SK-N-SH treated with all-trans-retinoic acid at 6 μM for 48 hours (cell line): ENCODE measurements around the gene UROC1.

Source experiments
- ATAC-seq: fragments of 200-7000 bp; cut with Tn5 transposase; 3 replicates; pipeline ENCODE4 v1.9.1; 2020; ENCODE audit warnings: mild to moderate bottlenecking, moderate library complexity
- ARNTL ChIP-seq: fragments of 450-650 bp; formaldehyde crosslinking; IDR thresholded peaks from 2 replicates; pipeline ENCODE4 v1.5.0; 2020; ENCODE audit warnings: low read depth, mild to moderate bottlenecking, moderate library complexity, borderline replicate concordance
- BACH2 ChIP-seq: fragments of 250-450 bp; sonication (Bioruptor Pico); IDR thresholded peaks from 2 replicates; pipeline ENCODE4 v1.9.0; 2021; ENCODE audit warnings: mild to moderate bottlenecking, borderline replicate concordance
- CSDC2 ChIP-seq: fragments of 250-450 bp; sonication (Bioruptor Pico); IDR thresholded peaks from 2 replicates; pipeline ENCODE4 v1.5.0; 2020; ENCODE audit warnings: mild to moderate bottlenecking, moderate library complexity
- ESRRG ChIP-seq: fragments of 250-450 bp; sonication (Bioruptor Pico); IDR thresholded peaks from 2 replicates; pipeline ENCODE4 v1.6.1; 2021; ENCODE audit warnings: mild to moderate bottlenecking
- GLIS3 ChIP-seq: fragments of 250-450 bp; sonication (Bioruptor Pico); IDR thresholded peaks from 2 replicates; pipeline ENCODE4 v1.5.0; 2020; ENCODE audit warnings: mild to moderate bottlenecking, moderate library complexity
- ISL1 ChIP-seq: fragments of 250-450 bp; sonication (Bioruptor Pico); IDR thresholded peaks from 2 replicates; pipeline ENCODE4 v2.1.2; 2022; ENCODE audit warnings: mild to moderate bottlenecking, moderate library complexity
- OSR1 ChIP-seq: fragments of 250-450 bp; sonication (Bioruptor Pico); IDR thresholded peaks from 2 replicates; pipeline ENCODE4 v1.8.0; 2022; ENCODE audit warnings: moderate library complexity, mild to moderate bottlenecking, inconsistent platforms
- PATZ1 ChIP-seq: fragments of 250-450 bp; sonication (Bioruptor Pico); IDR thresholded peaks from 2 replicates; pipeline ENCODE4 v1.8.0; 2020; ENCODE audit warnings: mild to moderate bottlenecking, moderate library complexity, borderline replicate concordance
- PPARA ChIP-seq: fragments of 250-450 bp; sonication (Bioruptor Pico); IDR thresholded peaks from 2 replicates; pipeline ENCODE4 v1.5.0; 2020; ENCODE audit warnings: mild to moderate bottlenecking, borderline replicate concordance
- RARB ChIP-seq: fragments of 250-450 bp; sonication (Bioruptor Pico); IDR thresholded peaks from 2 replicates; pipeline ENCODE4 v1.8.0; 2021; ENCODE audit warnings: mild to moderate bottlenecking, moderate library complexity
- SNAI2 ChIP-seq: fragments of 250-450 bp; sonication (Bioruptor Pico); IDR thresholded peaks from 2 replicates; pipeline ENCODE4 v1.5.0; 2020; ENCODE audit warnings: mild to moderate bottlenecking, moderate library complexity
- TCF4 ChIP-seq: fragments of 250-450 bp; sonication (Bioruptor Pico); IDR thresholded peaks from 2 replicates; pipeline ENCODE4 v1.8.0; 2021; ENCODE audit warnings: mild to moderate bottlenecking, moderate library complexity, borderline replicate concordance
- TOX ChIP-seq: fragments of 250-450 bp; sonication (Bioruptor Pico); IDR thresholded peaks from 2 replicates; pipeline ENCODE4 v1.8.0; 2021; ENCODE audit warnings: mild to moderate bottlenecking, moderate library complexity, borderline replicate concordance
- TSHZ2 ChIP-seq: fragments of 250-450 bp; sonication (Bioruptor Pico); IDR thresholded peaks from 2 replicates; pipeline ENCODE4 v1.5.0; 2020; ENCODE audit warnings: mild to moderate bottlenecking, moderate library complexity
- ZFP30 ChIP-seq: fragments of 450-650 bp; formaldehyde crosslinking; IDR thresholded peaks from 2 replicates; pipeline ENCODE4 v1.5.0; 2022; ENCODE audit warnings: mild to moderate bottlenecking, moderate library complexity
- ZNF565 ChIP-seq: fragments of 450-650 bp; formaldehyde crosslinking; conservative IDR thresholded peaks from 2 replicates; pipeline ENCODE4 v1.5.0; 2020; ENCODE audit warnings: low read depth, mild to moderate bottlenecking, moderate library complexity
- ZNF70 ChIP-seq: fragments of 450-650 bp; formaldehyde crosslinking; IDR thresholded peaks from 2 replicates; pipeline ENCODE4 v1.5.0; 2020; ENCODE audit warnings: mild to moderate bottlenecking, moderate library complexity
- ZNF8 ChIP-seq: fragments of 450-650 bp; formaldehyde crosslinking; IDR thresholded peaks from 2 replicates; pipeline ENCODE4 v1.5.0; 2020; ENCODE audit warnings: mild to moderate bottlenecking, moderate library complexity
- TF ChIP-seq, protein P1 (sequence below): fragments of 250-450 bp; sonication (Bioruptor Pico); IDR thresholded peaks from 2 replicates; pipeline ENCODE4 v1.5.1; 2020; ENCODE audit warnings: low read depth, mild to moderate bottlenecking, moderate library complexity
- TF ChIP-seq, protein P2 (sequence below): fragments of 250-450 bp; sonication (Bioruptor Pico); IDR thresholded peaks from 2 replicates; pipeline ENCODE4 v1.8.0; 2021; ENCODE audit warnings: low read depth, mild to moderate bottlenecking, moderate library complexity, borderline replicate concordance
- TF ChIP-seq, protein P3 (sequence below): fragments of 250-450 bp; sonication (Bioruptor Pico); IDR thresholded peaks from 2 replicates; pipeline ENCODE4 v1.5.1; 2021; ENCODE audit warnings: mild to moderate bottlenecking, moderate library complexity

The UROC1 gene

DNA sequence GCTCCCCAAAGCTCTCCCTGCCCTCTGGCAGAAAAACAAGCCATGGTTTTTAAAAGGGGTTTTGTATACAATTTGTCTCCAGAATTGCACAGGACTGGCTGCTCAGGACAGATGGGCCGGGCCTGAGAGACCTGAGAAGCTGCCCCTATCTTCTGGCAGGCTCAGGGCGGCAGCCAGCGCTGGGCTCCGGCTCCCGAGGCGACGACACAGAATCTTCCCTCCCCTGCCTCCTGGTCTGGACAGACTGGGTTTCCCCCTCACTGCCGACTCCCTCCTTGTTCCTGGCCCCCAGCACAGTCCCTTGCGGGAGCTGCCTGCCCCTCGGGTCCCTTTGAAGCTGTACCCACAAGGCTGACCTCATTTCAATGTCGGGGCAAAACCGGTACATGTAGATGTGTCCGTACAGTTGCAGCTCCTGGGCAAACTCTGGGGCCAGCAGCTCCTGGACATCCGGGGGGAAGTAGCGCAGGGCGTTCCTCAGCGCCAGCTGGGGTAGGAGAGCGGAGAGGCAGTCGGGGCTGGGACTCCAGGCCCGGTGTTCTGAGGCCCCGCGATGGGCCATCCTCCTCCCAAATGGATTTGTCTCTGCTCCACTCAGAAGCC is 7.2 kb downstream of the UROC1 start (continued):
- TF ChIP-seq BACH2, result no peak
- TF ChIP-seq PATZ1 (CRISPR knock-in tag), result no peak
- TF ChIP-seq OSR1 (CRISPR knock-in tag), result no peak
- TF ChIP-seq ESRRG (CRISPR knock-in tag), result no peak
- TF ChIP-seq ZNF8, result no peak
- TF ChIP-seq RARB (CRISPR knock-in tag), result no peak
- TF ChIP-seq TCF4 (CRISPR knock-in tag), result no peak
- TF ChIP-seq, all 23 proteins: peak for 0

- no peak for TF ChIP-seq SNAI2
- no peak for TF ChIP-seq TCF4 (CRISPR knock-in tag)
- TF ChIP-seq, protein P1, sequence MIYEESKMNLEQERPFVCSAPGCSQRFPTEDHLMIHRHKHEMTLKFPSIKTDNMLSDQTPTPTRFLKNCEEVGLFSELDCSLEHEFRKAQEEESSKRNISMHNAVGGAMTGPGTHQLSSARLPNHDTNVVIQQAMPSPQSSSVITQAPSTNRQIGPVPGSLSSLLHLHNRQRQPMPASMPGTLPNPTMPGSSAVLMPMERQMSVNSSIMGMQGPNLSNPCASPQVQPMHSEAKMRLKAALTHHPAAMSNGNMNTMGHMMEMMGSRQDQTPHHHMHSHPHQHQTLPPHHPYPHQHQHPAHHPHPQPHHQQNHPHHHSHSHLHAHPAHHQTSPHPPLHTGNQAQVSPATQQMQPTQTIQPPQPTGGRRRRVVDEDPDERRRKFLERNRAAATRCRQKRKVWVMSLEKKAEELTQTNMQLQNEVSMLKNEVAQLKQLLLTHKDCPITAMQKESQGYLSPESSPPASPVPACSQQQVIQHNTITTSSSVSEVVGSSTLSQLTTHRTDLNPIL (CRISPR knock-in tag), result no peak
- TF ChIP-seq GLIS3 (CRISPR knock-in tag), result no peak
- TF ChIP-seq, protein P2, sequence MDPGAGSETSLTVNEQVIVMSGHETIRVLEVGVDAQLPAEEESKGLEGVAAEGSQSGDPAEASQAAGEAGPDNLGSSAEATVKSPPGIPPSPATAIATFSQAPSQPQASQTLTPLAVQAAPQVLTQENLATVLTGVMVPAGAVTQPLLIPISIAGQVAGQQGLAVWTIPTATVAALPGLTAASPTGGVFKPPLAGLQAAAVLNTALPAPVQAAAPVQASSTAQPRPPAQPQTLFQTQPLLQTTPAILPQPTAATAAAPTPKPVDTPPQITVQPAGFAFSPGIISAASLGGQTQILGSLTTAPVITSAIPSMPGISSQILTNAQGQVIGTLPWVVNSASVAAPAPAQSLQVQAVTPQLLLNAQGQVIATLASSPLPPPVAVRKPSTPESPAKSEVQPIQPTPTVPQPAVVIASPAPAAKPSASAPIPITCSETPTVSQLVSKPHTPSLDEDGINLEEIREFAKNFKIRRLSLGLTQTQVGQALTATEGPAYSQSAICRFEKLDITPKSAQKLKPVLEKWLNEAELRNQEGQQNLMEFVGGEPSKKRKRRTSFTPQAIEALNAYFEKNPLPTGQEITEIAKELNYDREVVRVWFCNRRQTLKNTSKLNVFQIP (CRISPR knock-in tag), result no peak
- no peak for TF ChIP-seq PATZ1 (CRISPR knock-in tag)
- TF ChIP-seq ZNF565, result no peak
- TF ChIP-seq ARNTL (CRISPR knock-in tag), result no peak
- no peak for TF ChIP-seq CSDC2 (CRISPR knock-in tag)
- TF ChIP-seq BACH2, result no peak
- no peak for TF ChIP-seq TSHZ2
- TF ChIP-seq ZNF70, result no peak
- TF ChIP-seq, protein P3, sequence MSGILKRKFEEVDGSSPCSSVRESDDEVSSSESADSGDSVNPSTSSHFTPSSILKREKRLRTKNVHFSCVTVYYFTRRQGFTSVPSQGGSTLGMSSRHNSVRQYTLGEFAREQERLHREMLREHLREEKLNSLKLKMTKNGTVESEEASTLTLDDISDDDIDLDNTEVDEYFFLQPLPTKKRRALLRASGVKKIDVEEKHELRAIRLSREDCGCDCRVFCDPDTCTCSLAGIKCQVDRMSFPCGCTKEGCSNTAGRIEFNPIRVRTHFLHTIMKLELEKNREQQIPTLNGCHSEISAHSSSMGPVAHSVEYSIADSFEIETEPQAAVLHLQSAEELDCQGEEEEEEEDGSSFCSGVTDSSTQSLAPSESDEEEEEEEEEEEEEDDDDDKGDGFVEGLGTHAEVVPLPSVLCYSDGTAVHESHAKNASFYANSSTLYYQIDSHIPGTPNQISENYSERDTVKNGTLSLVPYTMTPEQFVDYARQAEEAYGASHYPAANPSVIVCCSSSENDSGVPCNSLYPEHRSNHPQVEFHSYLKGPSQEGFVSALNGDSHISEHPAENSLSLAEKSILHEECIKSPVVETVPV (CRISPR knock-in tag), result no peak
- no peak for TF ChIP-seq ISL1
- TF ChIP-seq PPARA (CRISPR knock-in tag), result no peak
- TF ChIP-seq ESRRG (CRISPR knock-in tag), result no peak
- no peak for TF ChIP-seq OSR1 (CRISPR knock-in tag)
- no peak for TF ChIP-seq ZNF8
- TF ChIP-seq TOX (CRISPR knock-in tag), result no peak
- no peak for TF ChIP-seq ZFP30 (CRISPR knock-in tag)
- ATAC-seq, result no peak
Measured at GRCh38 chr3:126509597-126510307, 7.8 kb downstream of the UROC1 start.
